ENCODE results near the gene OTULINL. TPM values are rescaled to one million over a fixed set of nuclear protein-coding genes. Genes with fewer than 3 reads are reported as not detected.
A peak's percentile ranks its signal among the peaks of the same experiment; 100 is the strongest.

The OTULINL gene
- total RNA-seq, 2 experiments from 2014 or later = 2.6 to 2.7 TPM

DNA sequence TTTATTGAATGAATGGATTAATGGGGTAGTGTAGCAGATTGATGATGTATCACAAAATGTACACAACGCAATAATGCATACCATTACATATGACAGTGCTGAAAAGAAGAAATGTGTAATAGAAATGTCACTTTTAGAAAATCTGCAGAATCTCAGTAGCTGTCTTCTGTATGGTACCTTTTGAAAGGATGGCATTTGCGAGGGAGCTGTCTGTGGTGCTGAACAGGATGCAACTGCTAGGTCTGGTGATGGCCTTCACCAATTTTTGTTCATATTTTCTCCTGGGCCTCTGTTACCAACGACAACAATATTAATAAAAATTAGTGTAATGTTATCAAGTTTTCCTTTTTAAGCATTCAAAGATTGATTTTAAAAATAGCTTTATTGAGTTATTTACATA lies 46.8 kb downstream of the OTULINL start:
- peak; percentile 56 for DNase-seq (ENCODE audit: low spot score)
- BruUV-seq (replicated peaks) = no TSS peak
- H3K4me3 ChIP-seq (ENCODE audit: low read depth, low read length, poor library complexity, severe bottlenecking) = no peak overlapping the region
- CTCF ChIA-PET (ENCODE audit: unreplicated experiment) = no interaction called here
- H3K9me2 ChIP-seq (ENCODE audit: insufficient read depth, low read length) = no peaks in the 10 kb centered on the region
- no peaks in the 10 kb centered on the region for H3K79me2 ChIP-seq (ENCODE audit: insufficient read depth, low read depth, low read length)
- no peak for TF ChIP-seq EZH2phosphoT487 (IDR thresholded peaks at IDR 0.05; ENCODE audit: borderline replicate concordance, low read depth, low read length)
- TF ChIP-seq, protein P1, sequence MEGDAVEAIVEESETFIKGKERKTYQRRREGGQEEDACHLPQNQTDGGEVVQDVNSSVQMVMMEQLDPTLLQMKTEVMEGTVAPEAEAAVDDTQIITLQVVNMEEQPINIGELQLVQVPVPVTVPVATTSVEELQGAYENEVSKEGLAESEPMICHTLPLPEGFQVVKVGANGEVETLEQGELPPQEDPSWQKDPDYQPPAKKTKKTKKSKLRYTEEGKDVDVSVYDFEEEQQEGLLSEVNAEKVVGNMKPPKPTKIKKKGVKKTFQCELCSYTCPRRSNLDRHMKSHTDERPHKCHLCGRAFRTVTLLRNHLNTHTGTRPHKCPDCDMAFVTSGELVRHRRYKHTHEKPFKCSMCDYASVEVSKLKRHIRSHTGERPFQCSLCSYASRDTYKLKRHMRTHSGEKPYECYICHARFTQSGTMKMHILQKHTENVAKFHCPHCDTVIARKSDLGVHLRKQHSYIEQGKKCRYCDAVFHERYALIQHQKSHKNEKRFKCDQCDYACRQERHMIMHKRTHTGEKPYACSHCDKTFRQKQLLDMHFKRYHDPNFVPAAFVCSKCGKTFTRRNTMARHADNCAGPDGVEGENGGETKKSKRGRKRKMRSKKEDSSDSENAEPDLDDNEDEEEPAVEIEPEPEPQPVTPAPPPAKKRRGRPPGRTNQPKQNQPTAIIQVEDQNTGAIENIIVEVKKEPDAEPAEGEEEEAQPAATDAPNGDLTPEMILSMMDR (conservative IDR thresholded peaks at IDR 0.05; ENCODE audit: low read length) = no peak
- POLR2A ChIA-PET = interaction anchor here (1.2 to 1.4 kb wide), 2 partner anchors 9 to 69 kb away, joined by 3 to 5 read pairs; no protein-coding TSS in a partner anchor
- no peaks in the 10 kb centered on the region for H4K20me1 ChIP-seq (ENCODE audit: insufficient read depth, low read length)
- H2AFZ ChIP-seq (ENCODE audit: low read length) = no peak overlapping the region
- no peaks in the 10 kb centered on the region for H3K9me3 ChIP-seq (ENCODE audit: low read length)
- H3K4me1 ChIP-seq (ENCODE audit: insufficient read depth, low read length, poor library complexity, severe bottlenecking) = no peaks in the 10 kb centered on the region
- no peak overlapping the region for H3K27ac ChIP-seq (ENCODE audit: low read depth, low read length, poor library complexity, severe bottlenecking)
- no peaks in the 10 kb centered on the region for H3K36me3 ChIP-seq (ENCODE audit: insufficient read depth, low read length)
- no peak overlapping the region for H3K4me2 ChIP-seq (ENCODE audit: low read length)
- intact Hi-C loops (cut with micrococcal nuclease; ENCODE audit: unreplicated experiment) = no loop called here

DNA sequence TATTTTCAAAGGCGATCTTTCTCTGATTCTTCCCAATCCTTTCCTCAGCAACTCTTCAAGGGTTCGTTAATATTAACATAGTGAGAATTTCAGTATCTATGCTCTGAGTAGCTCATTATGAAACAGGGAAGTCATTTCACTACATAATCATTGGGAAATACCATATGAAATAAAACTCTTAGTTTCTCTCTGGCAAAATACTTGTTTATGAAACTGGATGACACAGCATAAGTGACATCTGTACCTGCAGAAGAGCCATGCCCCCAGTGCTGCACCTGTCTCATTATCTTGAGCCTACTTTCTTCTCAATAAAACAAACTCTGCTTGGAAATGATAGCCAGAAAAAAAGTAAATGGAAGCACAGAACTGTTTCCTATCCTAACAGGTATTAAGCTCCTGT lies 49.1 kb downstream of the OTULINL start:
- Histone ChIP-seq H3K4me1 (ENCODE audit: insufficient read depth, low read length, poor library complexity, severe bottlenecking) (no peaks in the 10 kb centered on the region), H3K79me2 (ENCODE audit: insufficient read depth, low read depth, low read length) (no peaks in the 10 kb centered on the region), H3K27ac (ENCODE audit: low read depth, low read length, poor library complexity, severe bottlenecking) (no peak overlapping the region), H4K20me1 (ENCODE audit: insufficient read depth, low read length) (no peaks in the 10 kb centered on the region), H3K9me3 (ENCODE audit: low read length) (no peaks in the 10 kb centered on the region), H3K36me3 (ENCODE audit: insufficient read depth, low read length) (no peaks in the 10 kb centered on the region), H2AFZ (ENCODE audit: low read length) (no peak overlapping the region), H3K4me2 (ENCODE audit: low read length) (no peak overlapping the region), H3K4me3 (ENCODE audit: low read depth, low read length, poor library complexity, severe bottlenecking) (no peak overlapping the region), H3K9me2 (ENCODE audit: insufficient read depth, low read length) (no peaks in the 10 kb centered on the region)
- POLR2A ChIA-PET = interaction anchor here (0.6 kb wide), 1 partner anchor 149 kb away, joined by 3 read pairs; no protein-coding TSS in a partner anchor
- CTCF ChIA-PET (ENCODE audit: unreplicated experiment) = no interaction called here
- no peak for TF ChIP-seq EZH2phosphoT487 (IDR thresholded peaks at IDR 0.05; ENCODE audit: borderline replicate concordance, low read depth, low read length)
- TF ChIP-seq, protein P1 (conservative IDR thresholded peaks at IDR 0.05; ENCODE audit: low read length) = no peak
- no peak for DNase-seq (ENCODE audit: low spot score)
- intact Hi-C loops (cut with micrococcal nuclease; ENCODE audit: unreplicated experiment) = no loop called here
- BruUV-seq (replicated peaks) = no TSS peak

DNA sequence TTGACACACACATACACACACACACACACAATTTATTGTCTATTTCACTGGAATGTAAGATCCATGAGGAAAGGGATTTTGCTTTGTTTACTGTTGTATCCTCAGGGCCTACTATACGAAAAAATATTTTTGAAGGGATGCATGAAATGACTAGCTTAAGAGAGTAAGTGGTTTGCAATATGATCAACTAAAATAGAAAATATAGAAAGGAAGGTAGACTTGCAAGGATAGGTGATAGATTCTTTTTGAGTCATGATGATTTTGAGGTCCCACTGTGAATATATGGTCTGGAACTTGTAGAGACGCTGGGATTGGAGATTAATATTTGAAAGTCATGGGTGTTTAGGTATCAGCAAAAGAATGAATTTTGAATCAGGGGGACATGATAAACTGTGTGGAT lies 54.1 kb downstream of the OTULINL start:
- POLR2A ChIA-PET = no interaction called here
- no peak for DNase-seq (ENCODE audit: low spot score)
- intact Hi-C loops (cut with micrococcal nuclease; ENCODE audit: unreplicated experiment) = no loop called here

More for the DNA sequence above, 54.1 kb downstream of the OTULINL start:
- Histone ChIP-seq H3K4me1 (ENCODE audit: insufficient read depth, low read length, poor library complexity, severe bottlenecking) (no peaks in the 10 kb centered on the region), H3K4me3 (ENCODE audit: low read depth, low read length, poor library complexity, severe bottlenecking) (no peak overlapping the region), H4K20me1 (ENCODE audit: insufficient read depth, low read length) (no peaks in the 10 kb centered on the region), H3K36me3 (ENCODE audit: insufficient read depth, low read length) (no peaks in the 10 kb centered on the region), H3K79me2 (ENCODE audit: insufficient read depth, low read depth, low read length) (no peaks in the 10 kb centered on the region), H3K9me3 (ENCODE audit: low read length) (no peaks in the 10 kb centered on the region), H3K27ac (ENCODE audit: low read depth, low read length, poor library complexity, severe bottlenecking) (no peak overlapping the region), H2AFZ (ENCODE audit: low read length) (no peak overlapping the region), H3K9me2 (ENCODE audit: insufficient read depth, low read length) (no peaks in the 10 kb centered on the region), H3K4me2 (ENCODE audit: low read length) (no peak overlapping the region)
- no TSS peak for BruUV-seq (replicated peaks)
- CTCF ChIA-PET (ENCODE audit: unreplicated experiment) = no interaction called here
- TF ChIP-seq, protein P1 (conservative IDR thresholded peaks at IDR 0.05; ENCODE audit: low read length) = no peak
- TF ChIP-seq EZH2phosphoT487 (IDR thresholded peaks at IDR 0.05; ENCODE audit: borderline replicate concordance, low read depth, low read length) = no peak
